ENCODE data around the gene XRRA1.

XRRA1 gene

GRCh38 chr11:74849525-74850391 is 99.1 kb downstream of the XRRA1 start:
- ATAC-seq (ENCODE audit: insufficient read depth, low read depth) (no peak), DNase-seq (no peak)
- Histone ChIP-seq H3K4me1 (ENCODE audit: insufficient read depth, low read length) (no peaks in the 10 kb centered on the region), H2AFZ (ENCODE audit: low read depth, low read length) (no peak overlapping the region), H3K4me3 (ENCODE audit: low read depth in 1 of 2, low read length in 2 of 2) (no peak overlapping the region), H3K9me3 (ENCODE audit: insufficient read depth, low read length, severe bottlenecking) (no peaks in the 10 kb centered on the region), H3K36me3 (ENCODE audit: insufficient read depth, low read length) (peaks cover 53% of the 10 kb centered on the region), H3K27me3 (ENCODE audit: insufficient read depth, low read length, poor library complexity) (no peaks in the 10 kb centered on the region), H3K27ac (ENCODE audit: low read length) (no peak overlapping the region), H4K20me1 (ENCODE audit: insufficient read depth, low read length) (no peaks in the 10 kb centered on the region), H3K4me2 (ENCODE audit: insufficient read depth, low read length) (no peak overlapping the region), H3K79me2 (ENCODE audit: insufficient read depth, low read length) (no peaks in the 10 kb centered on the region), H3K9ac (ENCODE audit: low read depth, low read length) (no peak overlapping the region)
- TF ChIP-seq CTCF (IDR thresholded peaks at IDR 0.05; ENCODE audit: borderline replicate concordance, extremely low read depth, low read length, poor library complexity, severe bottlenecking): no peak

- no peak overlapping the region for H2AFZ ChIP-seq (ENCODE audit: low read depth, low read length)
- H3K27me3 ChIP-seq (ENCODE audit: insufficient read depth, low read length, poor library complexity): no peaks in the 10 kb centered on the region
- H3K9me3 ChIP-seq (ENCODE audit: insufficient read depth, low read length, severe bottlenecking): no peaks in the 10 kb centered on the region
- H4K20me1 ChIP-seq (ENCODE audit: insufficient read depth, low read length): no peaks in the 10 kb centered on the region
- H3K79me2 ChIP-seq (ENCODE audit: insufficient read depth, low read length): no peaks in the 10 kb centered on the region
- no peak overlapping the region for H3K27ac ChIP-seq (ENCODE audit: low read length)
- no peak for ATAC-seq (ENCODE audit: insufficient read depth, low read depth)
- TF ChIP-seq CTCF (IDR thresholded peaks at IDR 0.05; ENCODE audit: borderline replicate concordance, extremely low read depth, low read length, poor library complexity, severe bottlenecking) (no peak), EZH2 (IDR thresholded peaks at IDR 0.05; ENCODE audit: borderline replicate concordance, low read depth, low read length, severe bottlenecking) (no peak)
- no peak overlapping the region for H3K9ac ChIP-seq (ENCODE audit: low read depth, low read length)
- H3K4me3 ChIP-seq (ENCODE audit: low read depth in 1 of 2, low read length in 2 of 2): no peak overlapping the region
- H3K36me3 ChIP-seq (ENCODE audit: insufficient read depth, low read length): peaks cover 68% of the 10 kb centered on the region
- no peak for DNase-seq
- H3K4me2 ChIP-seq (ENCODE audit: insufficient read depth, low read length): no peak overlapping the region
- no peaks in the 10 kb centered on the region for H3K4me1 ChIP-seq (ENCODE audit: insufficient read depth, low read length)
Measured at GRCh38 chr11:74847895-74848294, 101.0 kb downstream of the XRRA1 start.

DNA sequence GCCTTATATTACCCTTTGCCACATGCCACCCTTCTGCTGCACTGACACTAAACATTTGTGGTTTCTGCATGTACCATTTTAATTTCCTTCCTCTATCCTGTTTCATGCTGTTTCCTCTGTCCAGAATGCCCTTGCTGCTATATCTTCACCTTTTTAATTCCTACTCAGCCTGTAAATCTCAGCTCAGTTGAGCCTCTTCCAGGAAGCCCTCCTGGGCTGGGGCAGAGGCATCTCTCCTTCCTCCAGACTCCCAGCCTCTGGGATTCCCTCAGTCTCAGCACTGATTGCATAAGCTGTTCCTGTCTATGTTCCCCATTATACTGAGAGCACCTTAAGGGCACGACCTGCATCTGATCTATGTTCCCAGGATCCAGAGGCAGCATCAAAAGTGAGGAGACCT is 101.5 kb downstream of the XRRA1 start:
- TF ChIP-seq CTCF (IDR thresholded peaks at IDR 0.05; ENCODE audit: borderline replicate concordance, extremely low read depth, low read length, poor library complexity, severe bottlenecking): no peak
- TF ChIP-seq EZH2 (IDR thresholded peaks at IDR 0.05; ENCODE audit: borderline replicate concordance, low read depth, low read length, severe bottlenecking): no peak
- no peaks in the 10 kb centered on the region for H4K20me1 ChIP-seq (ENCODE audit: insufficient read depth, low read length)
- H3K79me2 ChIP-seq (ENCODE audit: insufficient read depth, low read length): no peaks in the 10 kb centered on the region
- ATAC-seq (ENCODE audit: insufficient read depth, low read depth): no peak
- peaks cover 73% of the 10 kb centered on the region for H3K36me3 ChIP-seq (ENCODE audit: insufficient read depth, low read length)
- no peaks in the 10 kb centered on the region for H3K27me3 ChIP-seq (ENCODE audit: insufficient read depth, low read length, poor library complexity)
- H3K9ac ChIP-seq (ENCODE audit: low read depth, low read length): no peak overlapping the region
- H2AFZ ChIP-seq (ENCODE audit: low read depth, low read length): no peak overlapping the region
- no peak overlapping the region for H3K27ac ChIP-seq (ENCODE audit: low read length)
- DNase-seq: no peak
- H3K4me2 ChIP-seq (ENCODE audit: insufficient read depth, low read length): no peak overlapping the region
- H3K4me1 ChIP-seq (ENCODE audit: insufficient read depth, low read length): no peaks in the 10 kb centered on the region
- no peak overlapping the region for H3K4me3 ChIP-seq (ENCODE audit: low read depth in 1 of 2, low read length in 2 of 2)
- no peaks in the 10 kb centered on the region for H3K9me3 ChIP-seq (ENCODE audit: insufficient read depth, low read length, severe bottlenecking)
